PFSK-1 (cell line): ENCODE data around the gene ACTR1A.

ENCODE experiments used
- FOXP2 ChIP-seq: optimal IDR thresholded peaks from 2 replicates; pipeline ENCODE3; 2011; ENCODE audit warnings: borderline replicate concordance, control low read depth, inconsistent platforms; ENCODE audit not compliant: insufficient read depth; ENCODE audit errors: extremely low read length, extremely low read depth
- POLR2AphosphoS5 ChIP-seq: IDR thresholded peaks from 2 replicates; pipeline ENCODE4 v1.6.1; 2012; ENCODE audit warnings: low read depth, mild to moderate bottlenecking, control low read depth, low read length, moderate library complexity
- REST ChIP-seq, 2 experiments: IDR thresholded peaks; 2 replicates each; pipeline versions ENCODE4 v1.6.1 to v1.8.0; 2011 to 2012; ENCODE audit warnings: low read depth in 2 of 2, low read length in 2 of 2, control low read depth in 1 of 2, inconsistent platforms in 1 of 2, mild to moderate bottlenecking in 1 of 2, moderate library complexity in 1 of 2; ENCODE audit not compliant: insufficient read depth in 1 of 2
- SIN3A ChIP-seq: IDR thresholded peaks from 2 replicates; pipeline ENCODE4 v1.6.1; 2012; ENCODE audit warnings: mild to moderate bottlenecking, low read length, moderate library complexity, borderline replicate concordance; ENCODE audit not compliant: insufficient read depth
- TAF1 ChIP-seq: IDR thresholded peaks from 2 replicates; pipeline ENCODE4 v1.6.1; 2012; ENCODE audit warnings: low read length, control low read depth, borderline replicate concordance; ENCODE audit not compliant: insufficient read depth

ACTR1A gene

GRCh38 chr10:102504179-102504975 lies 1.9 kb upstream of the ACTR1A start:
- TF ChIP-seq POLR2AphosphoS5 (no peak), SIN3A (no peak), TAF1 (no peak), FOXP2 (no peak), REST (IDR thresholded peaks at IDR 0.05; ENCODE audit: insufficient read depth in 1 of 2, low read depth in 2 of 2, low read length in 2 of 2) (no peak)

- TF ChIP-seq SIN3A (no peak), FOXP2 (peak; percentile 41), TAF1 (peak; percentile 94), POLR2AphosphoS5 (peak; percentile 67)
These were observed 1.0 kb upstream of the ACTR1A start, which contains the start of gene SUFU for GRCh38 chr10:102503264-102504178. Gene SUFU, plus strand, starts transcription at chr10:102503972. Its CDS starts 181 bp downstream, at chr10:102504153.

- TF ChIP-seq FOXP2 (no peak), SIN3A (no peak), TAF1 (peak; percentile 9; the same call in 1 of the 2 replicates)
These were observed 529 bp downstream of the ACTR1A start for GRCh38 chr10:102502029-102502336.

- no peak for TF ChIP-seq FOXP2
- TF ChIP-seq SIN3A, result no peak
- no peak for TF ChIP-seq TAF1
- TF ChIP-seq POLR2AphosphoS5, result no peak
- no peak for TF ChIP-seq REST (IDR thresholded peaks at IDR 0.05; ENCODE audit: insufficient read depth in 1 of 2, low read depth in 2 of 2, low read length in 2 of 2)
These were observed 1.1 kb downstream of the ACTR1A start for GRCh38 chr10:102501201-102502028.

GRCh38 chr10:102499356-102499755 lies 3.2 kb downstream of the ACTR1A start:
- no peak for TF ChIP-seq SIN3A

- no peak for TF ChIP-seq POLR2AphosphoS5
- no peak for TF ChIP-seq FOXP2
- no peak for TF ChIP-seq REST (IDR thresholded peaks at IDR 0.05; ENCODE audit: insufficient read depth in 1 of 2, low read depth in 2 of 2, low read length in 2 of 2)
- TF ChIP-seq SIN3A, result no peak
- no peak for TF ChIP-seq TAF1
These were observed 5.0 kb downstream of the ACTR1A start for GRCh38 chr10:102497545-102497944.
